SK-N-SH (cell line): ENCODE data around the gene LIAS. TPM values are rescaled to one million over a fixed set of nuclear protein-coding genes. Genes with fewer than 3 reads are reported as not detected.

ENCODE experiments used
- CTCF ChIA-PET: fragments of 300-600, 350-600 bp; formaldehyde crosslinking; extraction: SDS; loops from one replicate; lab custom pipeline; 2021; lab: Yijun Ruan, JAX
- POLR2A ChIA-PET: fragments of 350-600 bp; sonication (Branson Sonifier 250); formaldehyde crosslinking; extraction: SDS; loops from one replicate; lab custom pipeline; 2020; ENCODE audit warnings: antibody characterized with exemption, inconsistent platforms; lab: Yijun Ruan, JAX
- DNase-seq: peaks from one replicate; pipeline ENCODE4 v3.0.0; 2012
- H2AFZ ChIP-seq: fragments of 200-600 bp; sonication (generic); 2 replicates; pipeline ENCODE4 v1.8.1; 2016; ENCODE audit warnings: antibody characterized with exemption, mild to moderate bottlenecking, low read depth
- H3F3A ChIP-seq: fragments of 200-600 bp; sonication (generic); replicated peaks from 2 replicates; pipeline ENCODE3; 2016; ENCODE audit warnings: antibody characterized with exemption, mild to moderate bottlenecking; ENCODE audit not compliant: insufficient read depth
- H3K27ac ChIP-seq, 2 experiments: fragments of 200-500 bp in 1 of 2; fragments of 200-600 bp in 1 of 2; sonication (Bioruptor generic) in 1 of 2; sonication (generic), shearing (Covaris generic) in 1 of 2; 2 replicates each; pipeline versions ENCODE4 v1.5.1 to v1.6.1; 2014 to 2016; ENCODE audit warnings: low read depth in 2 of 2, inconsistent platforms in 1 of 2, low read length in 1 of 2, mild to moderate bottlenecking in 1 of 2, mixed read lengths in 1 of 2
- H3K27me3 ChIP-seq: fragments of 200-600 bp; sonication (generic), shearing (Covaris generic); 2 replicates; pipeline ENCODE4 v1.6.1; 2016; ENCODE audit warnings: mixed run types; ENCODE audit not compliant: insufficient read depth
- H3K36me3 ChIP-seq, 2 experiments: fragments of 200-500 bp in 1 of 2; fragments of 200-600 bp in 1 of 2; sonication (Bioruptor generic) in 1 of 2; sonication (generic) in 1 of 2; replicated peaks in 1 of 2; 2 replicates each; pipeline versions ENCODE3 to v1.5.1; 2014 to 2016; ENCODE audit warnings: low read length in 1 of 2, mild to moderate bottlenecking in 1 of 2; ENCODE audit not compliant: insufficient read depth in 2 of 2, control insufficient read depth in 1 of 2
- H3K4me1 ChIP-seq, 2 experiments: fragments of 200-500 bp in 1 of 2; fragments of 200-600 bp in 1 of 2; sonication (Bioruptor generic) in 1 of 2; sonication (generic), shearing (Covaris generic) in 1 of 2; 2 replicates each; pipeline versions ENCODE4 v1.5.1 to v1.6.1; 2014 to 2016; ENCODE audit warnings: low read depth in 1 of 2, low read length in 1 of 2, mixed run types in 1 of 2; ENCODE audit not compliant: insufficient read depth in 2 of 2, control insufficient read depth in 1 of 2
- H3K4me2 ChIP-seq: fragments of 200-600 bp; sonication (generic), shearing (Covaris generic); 2 replicates; pipeline ENCODE4 v1.6.1; 2017; ENCODE audit warnings: mixed run types
- H3K4me3 ChIP-seq, 2 experiments: fragments of 200-500 bp in 1 of 2; fragments of 200-600 bp in 1 of 2; sonication (Bioruptor generic) in 1 of 2; sonication (generic), shearing (Covaris generic) in 1 of 2; 2 replicates each; pipeline versions ENCODE4 v1.5.1 to v1.8.1; 2014 to 2016; ENCODE audit warnings: low read depth in 2 of 2, inconsistent platforms in 1 of 2, low read length in 1 of 2, mild to moderate bottlenecking in 1 of 2, mixed read lengths in 1 of 2, moderate library complexity in 1 of 2
- H3K79me2 ChIP-seq: fragments of 200-600 bp; sonication (generic); 2 replicates; pipeline ENCODE4 v1.8.1; 2017; ENCODE audit warnings: mild to moderate bottlenecking; ENCODE audit not compliant: insufficient read depth
- H3K9ac ChIP-seq: fragments of 200-600 bp; sonication (generic); 2 replicates; pipeline ENCODE4 v1.6.1; 2017; ENCODE audit warnings: mixed run types
- H3K9me2 ChIP-seq: fragments of 200-600 bp; sonication (generic); 2 replicates; pipeline ENCODE4 v1.6.1; 2017; ENCODE audit warnings: mixed run types
- H3K9me3 ChIP-seq: fragments of 200-600 bp; sonication (generic); 2 replicates; pipeline ENCODE4 v1.6.1; 2017; ENCODE audit warnings: mixed run types, mild to moderate bottlenecking, moderate library complexity
- H4K20me1 ChIP-seq: fragments of 200-600 bp; sonication (generic); 2 replicates; pipeline ENCODE4 v1.6.1; 2017; ENCODE audit warnings: mild to moderate bottlenecking, mixed run types; ENCODE audit not compliant: insufficient read depth
- EP300 ChIP-seq, 2 experiments: IDR thresholded peaks; 2 replicates each; pipeline versions ENCODE4 v1.4.0 to v1.6.1; 2012; ENCODE audit warnings: borderline replicate concordance in 1 of 2, low read depth in 1 of 2, low read length in 1 of 2
- FOSL2 ChIP-seq: IDR thresholded peaks from 2 replicates; pipeline ENCODE4 v1.4.0; 2012; ENCODE audit warnings: low read depth, mild to moderate bottlenecking, moderate library complexity, borderline replicate concordance
- FOXJ3 ChIP-seq: sonication (generic); formaldehyde crosslinking; IDR thresholded peaks from 2 replicates; pipeline ENCODE4 v1.5.1; 2020; ENCODE audit warnings: mild to moderate bottlenecking, missing genetic modification reagents
- FOXM1 ChIP-seq: IDR thresholded peaks from 2 replicates; pipeline ENCODE4 v1.4.0; 2012; ENCODE audit warnings: low read depth, mild to moderate bottlenecking
- GABPA ChIP-seq: IDR thresholded peaks from 2 replicates; pipeline ENCODE4 v1.4.0; 2012; ENCODE audit warnings: low read depth, mild to moderate bottlenecking
- IRF3 ChIP-seq: fragments of 150-350 bp; IDR thresholded peaks from 2 replicates; pipeline ENCODE4 v1.6.1; 2016; ENCODE audit warnings: mild to moderate bottlenecking, low read depth, low read length
- JUND ChIP-seq: IDR thresholded peaks from 2 replicates; pipeline ENCODE4 v1.4.0; 2012
- MXI1 ChIP-seq: IDR thresholded peaks from 2 replicates; pipeline ENCODE4 v1.6.1; 2012; ENCODE audit warnings: mild to moderate bottlenecking, low read depth, low read length, improper control_type of control experiment
- RAD21 ChIP-seq: IDR thresholded peaks from 2 replicates; pipeline ENCODE4 v1.6.1; 2012; ENCODE audit warnings: mild to moderate bottlenecking, low read length
- REST ChIP-seq: IDR thresholded peaks from 2 replicates; pipeline ENCODE4 v1.6.1; 2012; ENCODE audit warnings: mild to moderate bottlenecking, low read depth, low read length, moderate library complexity
- RFX5 ChIP-seq: IDR thresholded peaks from 2 replicates; pipeline ENCODE4 v1.6.1; 2012; ENCODE audit warnings: mild to moderate bottlenecking, improper control_type of control experiment, low read length
- SMC3 ChIP-seq: IDR thresholded peaks from 2 replicates; pipeline ENCODE4 v1.6.1; 2012; ENCODE audit warnings: low read depth, low read length, improper control_type of control experiment
- TAF1 ChIP-seq: IDR thresholded peaks from 2 replicates; pipeline ENCODE4 v1.6.1; 2012; ENCODE audit warnings: low read depth, mild to moderate bottlenecking, low read length, moderate library complexity, borderline replicate concordance
- TEAD4 ChIP-seq: IDR thresholded peaks from 2 replicates; pipeline ENCODE4 v1.4.0; 2012; ENCODE audit warnings: mild to moderate bottlenecking, borderline replicate concordance; ENCODE audit not compliant: insufficient read depth
- USF1 ChIP-seq: IDR thresholded peaks from 2 replicates; pipeline ENCODE4 v1.4.0; 2012; ENCODE audit warnings: low read depth, borderline replicate concordance
- YY1 ChIP-seq: IDR thresholded peaks from 2 replicates; pipeline ENCODE4 v1.4.0; 2012; ENCODE audit warnings: low read depth, mild to moderate bottlenecking
- WGBS: methylation state at CpG from one replicate; pipeline ENCODE4 v1.1.6; 2017; ENCODE audit warnings: low lambda C conversion rate; 5-methylcytosine and 5-hydroxymethylcytosine counted together
- polyA plus RNA-seq, 3 experiments: library from polyadenylated mRNA; depleted of rRNA; stranded (reverse); fragments of >200 nt; gene quantifications; 2 replicates each; pipeline ENCODE4 v1.2.3, GENCODE V29; 2012
- TF ChIP-seq, protein P1 (sequence below): IDR thresholded peaks from 2 replicates; pipeline ENCODE4 v1.4.0; 2012; ENCODE audit warnings: low read depth, borderline replicate concordance

The LIAS gene
- polyA plus RNA-seq, 1 of the 3 experiments (the other 2 are of a cell fraction): 9.2 TPM

- no peak for DNase-seq
- Histone ChIP-seq H2AFZ (no peak overlapping the region), H3F3A (peaks cover 77% of the 10 kb centered on the region), H3K9me2 (no peaks in the 10 kb centered on the region), H3K27ac (no peak overlapping the region), H3K79me2 (peaks cover 48% of the 10 kb centered on the region), H3K4me1 (peaks cover 11 to 12% of the 10 kb centered on the region in 2 experiments; a peak in 3 of 4 replicates), H3K4me3 (no peak overlapping the region), H3K4me2 (no peak overlapping the region), H3K9ac (no peak overlapping the region), H3K27me3 (no peaks in the 10 kb centered on the region), H3K36me3 (peaks cover 72% of the 10 kb centered on the region in 2 experiments), H3K9me3 (no peaks in the 10 kb centered on the region), H4K20me1 (peaks cover 50% of the 10 kb centered on the region)
- ChIA-PET POLR2A (interaction anchor here (0.6 kb wide), 1 partner anchor 87 kb away, joined by 3 read pairs; no protein-coding TSS in a partner anchor), CTCF (interaction anchor here (0.8 to 5.8 kb wide), 3 partner anchors 11 to 17 kb away, joined by 4 to 23 read pairs (median 4); no protein-coding TSS in a partner anchor)
- TF ChIP-seq YY1: no peak
- no peak for TF ChIP-seq SMC3
- no peak for TF ChIP-seq FOSL2
- no peak for TF ChIP-seq GABPA
- TF ChIP-seq RAD21: no peak
- TF ChIP-seq FOXM1: no peak
- TF ChIP-seq FOXJ3 (CRISPR knock-in tag): no peak
- no peak for TF ChIP-seq TEAD4
- TF ChIP-seq USF1: no peak
- no peak for TF ChIP-seq JUND
- no peak for TF ChIP-seq IRF3
- no peak for TF ChIP-seq MXI1
- TF ChIP-seq EP300 (IDR thresholded peaks at IDR 0.05; ENCODE audit: borderline replicate concordance in 1 of 2, low read depth in 1 of 2, low read length in 1 of 2): no peak
- no peak for TF ChIP-seq TAF1
- TF ChIP-seq REST: no peak
- TF ChIP-seq, protein P1, sequence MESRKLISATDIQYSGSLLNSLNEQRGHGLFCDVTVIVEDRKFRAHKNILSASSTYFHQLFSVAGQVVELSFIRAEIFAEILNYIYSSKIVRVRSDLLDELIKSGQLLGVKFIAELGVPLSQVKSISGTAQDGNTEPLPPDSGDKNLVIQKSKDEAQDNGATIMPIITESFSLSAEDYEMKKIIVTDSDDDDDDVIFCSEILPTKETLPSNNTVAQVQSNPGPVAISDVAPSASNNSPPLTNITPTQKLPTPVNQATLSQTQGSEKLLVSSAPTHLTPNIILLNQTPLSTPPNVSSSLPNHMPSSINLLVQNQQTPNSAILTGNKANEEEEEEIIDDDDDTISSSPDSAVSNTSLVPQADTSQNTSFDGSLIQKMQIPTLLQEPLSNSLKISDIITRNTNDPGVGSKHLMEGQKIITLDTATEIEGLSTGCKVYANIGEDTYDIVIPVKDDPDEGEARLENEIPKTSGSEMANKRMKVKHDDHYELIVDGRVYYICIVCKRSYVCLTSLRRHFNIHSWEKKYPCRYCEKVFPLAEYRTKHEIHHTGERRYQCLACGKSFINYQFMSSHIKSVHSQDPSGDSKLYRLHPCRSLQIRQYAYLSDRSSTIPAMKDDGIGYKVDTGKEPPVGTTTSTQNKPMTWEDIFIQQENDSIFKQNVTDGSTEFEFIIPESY: no peak
- no peak for TF ChIP-seq RFX5
- WGBS: 95% methylated on average over 6 of the region's 6 CpGs
Observed at GRCh38 chr4:39455486-39455885, 3.4 kb upstream of the LIAS start.
